GM18907 (cell line): ENCODE data around the gene SUV39H1.

Experiments
- ATAC-seq: cut with Tn5 transposase; IDR thresholded peaks from one replicate; pipeline ENCODE4 v1.9.1; 2021; ENCODE audit warnings: mild to moderate bottlenecking, moderate library complexity; ENCODE audit not compliant: unreplicated experiment

The SUV39H1 gene

GRCh38 chrX:48711929-48712505 is 15.5 kb downstream of the SUV39H1 start:
- no peak for ATAC-seq

GRCh38 chrX:48713847-48714246 is 17.3 kb downstream of the SUV39H1 start:
- ATAC-seq, result no peak

DNA sequence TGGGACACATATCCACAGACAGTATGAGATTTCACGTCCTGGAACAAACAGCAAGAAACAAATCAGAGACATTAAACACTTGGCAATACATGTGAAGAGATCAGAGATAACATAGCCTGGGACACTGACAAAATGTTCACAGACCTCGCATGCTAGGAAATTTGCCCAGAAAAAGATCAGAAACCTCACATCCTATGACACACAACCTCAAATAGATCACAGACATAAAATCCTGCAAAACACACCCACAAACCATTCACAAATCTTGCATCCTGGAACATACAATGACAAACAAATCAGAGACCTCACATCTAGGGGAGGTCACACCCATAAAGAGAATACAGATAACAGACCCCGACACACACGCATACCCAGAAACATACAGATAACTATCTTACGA is 18.0 kb downstream of the SUV39H1 start:
- ATAC-seq, result no peak

DNA sequence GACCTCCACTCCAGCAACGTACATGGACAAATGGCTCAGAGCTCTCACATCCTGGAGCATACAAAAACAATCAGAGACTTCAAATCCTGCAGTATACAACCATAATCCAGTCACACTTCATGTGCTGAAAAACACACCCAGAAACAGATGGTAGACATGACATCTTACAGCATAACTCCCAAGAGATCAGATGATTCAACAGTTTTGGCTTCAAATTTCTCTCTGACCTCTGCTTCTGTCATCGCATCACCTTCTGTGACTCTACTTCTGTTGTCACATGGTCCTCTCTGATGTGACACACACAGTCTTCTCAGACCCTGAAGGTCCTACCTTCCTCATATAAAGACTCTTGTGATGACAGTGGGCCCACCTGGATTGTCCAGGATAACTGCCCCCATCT is 18.5 kb downstream of the SUV39H1 start:
- ATAC-seq, result no peak

- no peak for ATAC-seq
Observed at GRCh38 chrX:48715876-48716502, 19.5 kb downstream of the SUV39H1 start.

- ATAC-seq, result no peak
Observed at GRCh38 chrX:48719958-48720357, 23.4 kb downstream of the SUV39H1 start.

GRCh38 chrX:48720577-48721250 is 24.2 kb downstream of the SUV39H1 start:
- no peak for ATAC-seq

DNA sequence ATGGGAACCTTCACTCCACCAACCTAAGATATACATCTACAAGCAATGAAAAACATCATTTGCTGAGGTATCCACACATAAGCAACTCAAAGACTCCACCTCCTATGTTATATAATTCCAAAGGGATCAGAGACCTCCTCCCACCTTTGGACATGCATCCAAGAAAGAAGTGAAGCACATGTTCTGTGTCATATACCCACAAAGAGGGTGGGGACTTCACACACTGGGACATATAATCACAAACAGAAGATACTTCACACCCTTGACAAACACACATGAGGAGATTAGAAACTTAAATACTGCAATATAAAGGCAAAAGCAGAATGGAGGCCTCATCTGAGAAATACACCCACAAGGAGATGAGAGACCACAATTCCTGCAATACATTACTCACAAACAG is 25.4 kb downstream of the SUV39H1 start:
- no peak for ATAC-seq

- ATAC-seq, result no peak
Observed at GRCh38 chrX:48726596-48726995, 30.1 kb downstream of the SUV39H1 start.

GRCh38 chrX:48728653-48729052 is 32.1 kb downstream of the SUV39H1 start:
- no peak for ATAC-seq

DNA sequence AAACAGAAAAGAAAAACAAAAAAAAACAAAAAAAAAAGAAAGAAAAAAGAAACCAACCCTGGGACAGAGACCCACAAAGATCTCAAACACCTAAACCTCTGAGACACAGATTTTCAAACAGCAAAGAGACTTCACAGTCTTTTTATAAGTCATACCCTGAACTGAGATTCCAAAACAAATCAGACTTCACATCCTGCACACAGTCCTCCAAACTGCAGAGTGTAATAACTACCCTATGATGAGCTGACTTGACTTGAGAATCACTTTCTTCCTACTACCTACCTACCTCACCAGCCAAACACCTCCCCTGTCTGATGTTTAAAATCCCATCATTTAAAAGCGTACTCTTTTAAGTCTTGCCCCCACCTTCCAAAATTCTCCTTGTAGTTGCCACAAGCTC is 39.8 kb downstream of the SUV39H1 start:
- no peak for ATAC-seq

GRCh38 chrX:48736878-48737212 is 40.3 kb downstream of the SUV39H1 start:
- no peak for ATAC-seq

DNA sequence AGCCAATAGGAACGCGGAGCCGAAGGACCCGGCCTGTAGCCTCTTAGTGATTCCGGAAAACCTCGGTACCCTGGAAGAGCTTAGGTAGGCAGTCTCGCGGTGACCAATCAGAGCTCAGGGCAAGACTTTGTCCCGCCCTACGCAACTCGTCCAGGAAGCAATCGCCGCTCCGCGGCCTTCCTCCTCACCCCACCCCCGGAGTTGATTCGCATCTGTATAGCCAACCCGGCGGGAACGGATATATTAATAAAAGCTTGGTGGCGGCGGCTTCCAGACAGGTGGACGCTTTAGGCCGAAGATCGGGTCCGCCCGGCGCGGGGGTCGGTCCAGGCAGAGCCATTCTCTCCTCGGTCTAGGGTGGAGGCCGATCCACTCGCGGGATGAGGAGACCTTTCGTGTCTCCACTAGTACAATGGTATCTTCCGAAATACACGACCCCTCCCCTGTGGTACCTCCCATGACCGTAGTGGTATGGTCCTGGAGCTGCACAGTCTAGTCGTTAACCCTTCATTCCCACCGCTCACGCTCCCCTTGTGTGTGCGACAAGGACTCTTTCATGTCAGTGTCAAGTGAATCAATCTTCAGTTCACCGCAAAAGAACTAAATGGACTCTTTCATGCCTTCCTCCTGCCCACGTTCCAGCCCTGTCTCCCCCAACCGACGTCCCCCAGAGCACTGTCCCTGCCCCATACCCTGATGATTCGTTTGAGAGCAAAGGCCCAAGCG is 40.8 kb downstream of the SUV39H1 start:
- ATAC-seq, result peak; percentile 97

DNA sequence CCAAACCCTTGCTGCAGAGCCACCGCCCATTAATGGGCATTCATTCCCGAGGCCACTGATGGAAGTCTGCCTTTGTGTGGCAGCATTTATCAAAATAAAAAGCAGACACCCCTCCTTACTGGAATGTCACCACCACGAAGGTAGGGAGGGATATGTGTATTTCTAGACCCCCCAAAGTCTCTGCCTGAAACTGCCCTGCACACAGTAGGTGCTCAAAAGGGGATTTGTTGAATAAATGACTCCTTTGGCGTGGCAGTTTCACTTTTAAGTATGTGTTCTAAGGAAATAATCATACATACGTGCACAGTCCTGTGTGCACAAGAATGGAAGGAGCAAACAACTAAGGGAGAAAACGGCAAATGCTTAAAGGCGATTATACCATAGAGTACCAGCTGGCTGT is 41.4 kb downstream of the SUV39H1 start:
- no peak for ATAC-seq

GRCh38 chrX:48741834-48742233 is 45.3 kb downstream of the SUV39H1 start:
- ATAC-seq, result no peak

DNA sequence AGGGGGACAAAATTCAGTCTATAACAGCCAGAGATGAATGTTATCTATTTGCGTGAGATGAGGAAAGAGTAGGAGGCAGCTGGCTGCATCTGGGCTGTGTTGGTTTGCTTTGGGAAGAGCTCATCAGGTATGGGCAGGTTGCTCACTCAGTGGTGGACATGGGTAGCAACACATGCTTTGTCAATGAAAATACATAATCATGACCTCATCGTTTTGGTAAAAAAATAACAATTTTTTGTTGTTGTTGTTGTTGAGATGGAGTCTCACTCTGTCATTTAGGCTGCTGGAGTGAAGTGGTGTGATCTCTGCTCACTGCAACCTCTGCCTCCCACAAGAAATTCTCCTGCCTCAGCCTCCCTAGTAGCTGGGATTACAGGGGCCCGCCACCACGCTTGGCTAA is 48.7 kb downstream of the SUV39H1 start:
- no peak for ATAC-seq

DNA sequence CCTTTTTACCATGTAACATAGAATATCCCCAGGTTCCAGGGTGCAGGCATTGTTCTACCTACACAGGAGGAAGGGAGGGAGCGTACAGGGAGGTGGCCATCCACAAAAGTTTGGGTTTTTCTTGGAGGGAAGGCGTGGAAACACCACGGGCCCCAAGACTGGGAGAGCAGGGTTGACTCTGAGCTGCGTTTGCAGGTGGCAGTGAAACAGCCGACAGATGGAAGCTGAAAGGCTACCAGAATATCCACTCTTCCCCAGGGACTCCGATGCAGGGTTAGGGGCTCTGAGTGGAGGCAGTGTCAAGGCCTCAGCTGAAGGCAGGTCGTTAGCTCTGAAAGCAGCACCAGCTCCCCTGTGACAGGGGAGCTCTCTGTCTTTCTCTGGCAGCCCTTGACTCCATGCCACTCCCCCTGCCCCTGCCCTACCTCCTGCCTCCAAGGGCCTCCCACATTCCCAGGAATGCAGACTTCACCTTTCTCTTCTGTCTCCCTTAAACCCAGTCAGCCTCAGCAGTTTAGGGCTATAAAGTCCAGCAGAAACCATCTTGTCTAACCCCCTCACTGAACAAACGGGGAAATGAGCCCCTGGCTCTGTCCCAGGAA is 51.0 kb downstream of the SUV39H1 start:
- ATAC-seq, result no peak

- ATAC-seq, result no peak
Observed at GRCh38 chrX:48749182-48749581, 52.6 kb downstream of the SUV39H1 start.

GRCh38 chrX:48751343-48751742 is 54.8 kb downstream of the SUV39H1 start:
- no peak for ATAC-seq

GRCh38 chrX:48752498-48752897 is 56.0 kb downstream of the SUV39H1 start:
- ATAC-seq, result no peak

GRCh38 chrX:48753708-48754228 is 57.2 kb downstream of the SUV39H1 start:
- ATAC-seq, result no peak
